Measurements from ENCODE around the gene LACTB.
"Not testable (repeated sequence)": the region's sequence is repeated elsewhere in the genome, so short reads cannot be mapped to it uniquely, and the experiment has no call there.

Gene LACTB

GRCh38 chr15:63090472-63090871 lies 31.2 kb upstream of the LACTB start:
- TF ChIP-seq CTCF (IDR thresholded peaks at IDR 0.05; ENCODE audit: low read depth, low read length, missing control alignments), result no peak
- DNase-seq (ENCODE audit: low read depth), result no peak
- H3K4me3 ChIP-seq (ENCODE audit: low read depth, low read length), result no peak overlapping the region

- no peak overlapping the region for H3K4me3 ChIP-seq (ENCODE audit: low read depth, low read length)
- no peak for DNase-seq (ENCODE audit: low read depth)
- TF ChIP-seq CTCF (IDR thresholded peaks at IDR 0.05; ENCODE audit: low read depth, low read length, missing control alignments), result no peak
Measured at GRCh38 chr15:63090887-63091286, 30.8 kb upstream of the LACTB start.

- no peak for DNase-seq (ENCODE audit: low read depth)
- TF ChIP-seq CTCF (IDR thresholded peaks at IDR 0.05; ENCODE audit: low read depth, low read length, missing control alignments), result no peak
Measured at GRCh38 chr15:63091679-63092446, 29.8 kb upstream of the LACTB start.

GRCh38 chr15:63093486-63094205 lies 28.0 kb upstream of the LACTB start:
- TF ChIP-seq CTCF (IDR thresholded peaks at IDR 0.05; ENCODE audit: low read depth, low read length, missing control alignments), result peak; percentile 91

More at GRCh38 chr15:63091679-63092446, 29.8 kb upstream of the LACTB start:
- H3K4me3 ChIP-seq (ENCODE audit: low read depth, low read length), result no peak overlapping the region

GRCh38 chr15:63094495-63094931 lies 27.1 kb upstream of the LACTB start:
- DNase-seq (ENCODE audit: low read depth), result no peak
- TF ChIP-seq CTCF (IDR thresholded peaks at IDR 0.05; ENCODE audit: low read depth, low read length, missing control alignments), result no peak
- no peak overlapping the region for H3K4me3 ChIP-seq (ENCODE audit: low read depth, low read length)

More at GRCh38 chr15:63093486-63094205, 28.0 kb upstream of the LACTB start:
- no peak overlapping the region for H3K4me3 ChIP-seq (ENCODE audit: low read depth, low read length)
- peak; percentile 24 for DNase-seq (ENCODE audit: low read depth)

GRCh38 chr15:63096178-63096577 lies 25.5 kb upstream of the LACTB start:
- H3K4me3 ChIP-seq (ENCODE audit: low read depth, low read length), result no peak overlapping the region
- DNase-seq (ENCODE audit: low read depth), result no peak
- TF ChIP-seq CTCF (IDR thresholded peaks at IDR 0.05; ENCODE audit: low read depth, low read length, missing control alignments), result no peak

- not testable (repeated sequence) for DNase-seq (ENCODE audit: low read depth); H3K4me3 ChIP-seq (ENCODE audit: low read depth, low read length)
Measured at GRCh38 chr15:63098901-63099300, 22.8 kb upstream of the LACTB start.

GRCh38 chr15:63099581-63099980 lies 22.1 kb upstream of the LACTB start:
- DNase-seq (ENCODE audit: low read depth); H3K4me3 ChIP-seq (ENCODE audit: low read depth, low read length): not testable (repeated sequence)

Data from GM12864 (cell line).